AG08395 (cell line): ENCODE results near the gene APOL4.
"Not testable (repeated sequence)": the region's sequence is repeated elsewhere in the genome, so short reads cannot be mapped to it uniquely, and the experiment has no call there.

Source experiments
- DNase-seq: peaks from one replicate; pipeline ENCODE4 v3.0.0; 2012; ENCODE audit warnings: mixed read lengths, low spot score

APOL4 gene, protein sequence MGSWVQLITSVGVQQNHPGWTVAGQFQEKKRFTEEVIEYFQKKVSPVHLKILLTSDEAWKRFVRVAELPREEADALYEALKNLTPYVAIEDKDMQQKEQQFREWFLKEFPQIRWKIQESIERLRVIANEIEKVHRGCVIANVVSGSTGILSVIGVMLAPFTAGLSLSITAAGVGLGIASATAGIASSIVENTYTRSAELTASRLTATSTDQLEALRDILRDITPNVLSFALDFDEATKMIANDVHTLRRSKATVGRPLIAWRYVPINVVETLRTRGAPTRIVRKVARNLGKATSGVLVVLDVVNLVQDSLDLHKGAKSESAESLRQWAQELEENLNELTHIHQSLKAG

DNA sequence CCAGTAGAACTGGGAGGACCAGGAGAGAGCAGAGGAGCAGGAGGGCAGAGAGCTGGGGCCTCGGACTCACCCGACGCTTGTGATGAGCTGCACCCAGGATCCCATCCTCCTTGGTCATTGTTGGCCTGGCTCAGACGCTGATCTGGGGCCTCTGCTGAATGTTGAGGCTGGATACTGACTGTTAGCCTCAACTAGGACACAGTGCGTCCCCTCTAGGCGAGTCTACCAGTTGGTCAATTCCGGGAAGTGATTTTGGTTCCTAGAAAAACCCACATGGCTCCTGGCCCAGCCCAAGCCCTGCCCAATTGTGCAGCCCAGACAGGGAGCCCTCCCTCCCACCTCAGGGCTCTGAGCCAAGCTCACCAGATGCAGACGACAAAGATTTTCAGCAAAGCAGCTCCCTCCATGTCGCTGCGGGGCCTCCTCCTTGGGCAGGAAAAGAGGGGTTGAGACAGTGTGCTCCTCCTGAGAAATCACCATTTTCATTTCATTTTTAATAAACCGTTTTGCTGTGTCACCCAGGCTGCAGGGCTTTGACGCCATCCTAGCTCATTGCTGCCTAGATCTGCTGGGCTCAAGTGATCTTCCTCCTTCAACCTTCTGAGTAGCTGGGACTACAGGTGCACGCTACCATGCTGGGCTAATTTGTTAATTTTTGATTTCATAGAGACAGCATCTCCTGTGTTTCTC lies at the start of gene APOL4:
Gene APOL4, minus strand, starts transcription at position 180 of the 690 bp plus-strand sequence. Its CDS starts 75 bp downstream, at position 105.
- DNase-seq = peak; percentile 59

DNA sequence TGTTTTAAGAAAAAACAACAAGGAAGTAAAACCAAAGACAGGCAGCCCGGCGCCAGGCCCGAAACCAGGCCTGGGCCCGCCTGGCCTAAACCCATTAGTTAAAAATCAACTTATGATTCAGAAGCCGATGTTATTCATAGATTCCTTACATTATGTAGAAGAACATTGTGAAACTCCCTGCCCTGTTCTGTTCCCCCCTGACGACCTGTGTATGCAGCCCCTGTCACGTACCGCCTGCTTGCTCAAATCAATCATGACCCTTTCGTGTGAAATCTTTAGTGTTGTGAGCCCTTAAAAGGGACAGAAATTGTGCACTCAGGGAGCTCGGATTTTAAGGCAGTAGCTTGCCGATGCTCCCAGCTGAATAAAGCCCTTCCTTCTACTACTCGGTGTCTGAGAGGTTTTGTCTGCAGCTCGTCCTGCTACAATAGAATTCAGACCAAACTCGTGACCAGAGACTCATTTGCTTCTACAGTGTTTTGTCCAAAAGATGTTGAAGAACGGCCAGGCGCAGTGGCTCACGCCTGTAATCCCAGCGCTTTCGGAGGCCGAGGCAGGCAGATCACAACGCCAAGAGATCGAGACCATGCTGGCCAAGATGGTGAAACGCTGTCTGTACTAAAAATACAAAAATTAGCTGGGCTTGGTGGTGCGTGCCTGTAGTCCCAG lies 48.8 kb upstream of the APOL4 start:
- not testable (repeated sequence) for DNase-seq

DNA sequence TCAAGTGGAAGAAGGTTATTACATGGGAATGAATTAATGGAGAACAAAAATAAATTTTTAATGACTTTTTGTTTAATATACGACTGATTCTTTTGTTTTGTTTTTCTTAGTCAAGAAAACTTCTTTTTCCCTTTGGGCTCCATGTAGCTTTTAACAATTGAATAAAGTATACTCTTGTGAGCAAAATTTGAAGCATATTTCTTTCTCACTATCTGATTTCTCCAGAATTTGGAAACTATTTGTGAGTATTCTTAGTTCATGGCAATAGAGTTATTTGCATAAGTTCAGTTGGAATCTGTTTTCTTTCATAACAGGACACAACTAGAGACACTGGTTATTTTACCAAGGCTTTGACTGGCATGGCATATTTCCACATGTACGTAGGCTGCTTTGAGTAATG lies 47.6 kb upstream of the APOL4 start:
- no peak for DNase-seq

DNA sequence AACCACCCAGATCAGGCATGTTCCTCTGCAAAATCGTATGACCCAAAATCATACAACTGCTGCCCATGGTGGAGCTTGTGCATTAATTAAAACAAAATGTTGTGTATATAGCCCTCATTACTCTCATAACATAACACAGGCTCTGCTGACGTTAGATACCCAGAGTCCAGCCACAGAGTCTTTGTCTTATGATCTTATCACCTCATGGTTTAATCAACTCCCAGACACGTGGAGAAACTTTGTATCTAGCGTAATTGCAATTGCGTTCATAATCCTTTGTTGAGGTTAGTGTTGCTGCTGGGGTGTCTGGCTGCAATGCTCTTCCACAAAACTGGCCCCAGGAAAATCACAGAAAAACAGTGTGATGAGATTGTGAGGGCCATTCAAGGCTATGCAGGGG lies 46.3 kb upstream of the APOL4 start:
- no peak for DNase-seq

DNA sequence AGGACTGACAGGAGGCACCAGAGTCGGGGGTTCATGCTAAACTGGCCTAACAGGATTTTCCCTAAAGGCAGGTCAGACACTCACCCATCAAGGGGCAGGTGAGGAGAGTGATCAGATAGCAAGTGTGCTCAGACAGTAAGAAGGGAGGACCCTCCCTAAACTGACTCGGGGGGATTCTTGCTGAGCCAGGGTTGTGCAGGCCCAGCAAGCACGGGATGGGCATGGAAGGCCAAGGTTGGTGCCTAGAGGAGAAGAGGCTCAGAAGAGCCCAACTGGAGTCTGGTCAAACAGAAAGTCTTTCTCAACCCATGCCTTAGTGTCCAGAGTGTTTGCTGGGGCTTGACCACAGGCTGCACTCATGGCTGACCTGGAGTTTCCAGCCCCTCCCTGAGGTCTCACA lies 45.1 kb upstream of the APOL4 start:
- no peak for DNase-seq

DNA sequence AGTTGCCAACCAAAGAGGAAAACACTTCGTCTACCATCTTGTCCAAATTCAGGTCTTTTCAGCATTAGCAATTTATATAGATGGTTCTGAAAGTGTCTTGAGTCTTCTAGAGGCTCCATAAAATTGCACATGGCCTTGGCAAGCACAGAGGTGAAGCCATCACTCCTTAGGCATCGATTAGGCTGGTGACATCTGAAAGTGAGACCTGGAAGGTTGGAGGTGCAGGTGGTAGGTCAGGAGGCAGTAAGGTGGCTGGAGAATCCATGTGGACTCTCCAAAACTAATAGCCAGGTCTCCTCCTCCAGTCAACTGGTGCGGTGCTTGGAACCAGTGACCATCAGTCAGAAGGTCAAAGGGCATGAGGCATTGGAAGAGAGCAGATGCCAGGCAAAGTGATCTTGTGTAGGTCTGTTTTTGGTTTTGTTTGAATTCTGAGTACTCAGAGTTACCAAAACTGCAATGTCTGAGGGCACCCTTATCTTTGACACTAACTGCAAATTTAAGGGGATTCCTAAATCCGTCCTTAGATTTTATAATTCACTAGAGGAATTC lies 44.3 kb upstream of the APOL4 start:
- no peak for DNase-seq

DNA sequence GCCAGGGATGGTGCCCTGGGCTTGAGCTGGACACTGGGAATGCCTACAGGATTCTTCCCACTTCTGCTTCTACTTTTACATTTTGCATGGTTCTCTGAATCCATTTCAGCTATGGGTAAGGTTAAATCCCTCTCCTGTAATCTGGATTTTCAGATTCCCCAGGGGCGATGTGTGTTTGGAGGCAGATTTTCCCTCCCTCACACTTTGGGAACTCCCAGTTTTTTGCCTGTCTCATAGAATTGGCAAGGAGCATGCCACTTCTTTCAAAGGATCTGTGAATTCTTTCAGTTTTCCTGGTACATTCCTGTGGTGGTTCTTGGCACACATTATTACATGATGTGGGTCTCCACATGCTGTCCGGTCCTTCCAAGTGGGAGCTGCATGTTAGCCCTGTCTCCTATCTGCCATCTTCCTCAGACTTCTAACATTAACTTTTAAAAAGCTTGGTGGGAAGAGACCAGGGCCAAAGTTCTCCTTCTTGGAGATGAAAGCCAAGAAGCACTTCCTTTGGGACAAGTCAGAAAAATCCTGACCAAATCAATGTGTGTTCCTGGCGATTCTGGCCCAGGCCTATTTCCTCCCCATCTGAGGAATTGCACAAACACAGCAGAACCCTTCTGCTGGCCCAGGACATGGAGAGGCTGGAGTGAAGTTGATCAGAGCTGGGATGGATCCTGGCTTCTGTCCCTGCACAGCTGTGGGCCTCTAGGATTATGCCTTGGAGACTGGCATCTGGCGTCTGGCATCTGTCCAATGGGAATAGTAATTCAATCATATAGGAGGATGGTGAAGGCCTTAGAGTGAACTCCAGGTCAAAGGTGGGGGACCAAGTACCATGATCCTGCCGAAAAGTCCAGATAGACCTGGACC lies 43.1 kb upstream of the APOL4 start:
- peak; percentile 38 for DNase-seq

DNA sequence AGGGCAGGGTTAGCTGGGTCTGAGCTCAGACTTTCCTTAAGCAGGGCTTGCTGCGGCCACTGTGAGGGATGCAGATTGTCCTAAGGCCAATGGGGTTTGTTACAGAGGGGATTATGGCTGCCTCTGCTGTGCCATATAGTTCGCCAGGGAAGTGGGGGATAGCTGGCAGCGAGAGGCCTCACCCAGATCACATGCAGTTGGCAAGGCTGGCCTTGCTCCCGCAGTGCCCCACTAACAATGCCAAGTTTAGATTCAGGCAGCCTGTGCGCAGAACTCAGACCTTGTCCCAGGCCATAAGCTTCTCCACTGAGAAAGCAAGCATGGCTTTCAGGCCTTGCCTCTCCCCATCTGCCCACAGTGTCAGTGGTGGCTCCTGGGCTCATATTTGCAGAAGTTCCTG lies 42.4 kb upstream of the APOL4 start:
- no peak for DNase-seq

DNA sequence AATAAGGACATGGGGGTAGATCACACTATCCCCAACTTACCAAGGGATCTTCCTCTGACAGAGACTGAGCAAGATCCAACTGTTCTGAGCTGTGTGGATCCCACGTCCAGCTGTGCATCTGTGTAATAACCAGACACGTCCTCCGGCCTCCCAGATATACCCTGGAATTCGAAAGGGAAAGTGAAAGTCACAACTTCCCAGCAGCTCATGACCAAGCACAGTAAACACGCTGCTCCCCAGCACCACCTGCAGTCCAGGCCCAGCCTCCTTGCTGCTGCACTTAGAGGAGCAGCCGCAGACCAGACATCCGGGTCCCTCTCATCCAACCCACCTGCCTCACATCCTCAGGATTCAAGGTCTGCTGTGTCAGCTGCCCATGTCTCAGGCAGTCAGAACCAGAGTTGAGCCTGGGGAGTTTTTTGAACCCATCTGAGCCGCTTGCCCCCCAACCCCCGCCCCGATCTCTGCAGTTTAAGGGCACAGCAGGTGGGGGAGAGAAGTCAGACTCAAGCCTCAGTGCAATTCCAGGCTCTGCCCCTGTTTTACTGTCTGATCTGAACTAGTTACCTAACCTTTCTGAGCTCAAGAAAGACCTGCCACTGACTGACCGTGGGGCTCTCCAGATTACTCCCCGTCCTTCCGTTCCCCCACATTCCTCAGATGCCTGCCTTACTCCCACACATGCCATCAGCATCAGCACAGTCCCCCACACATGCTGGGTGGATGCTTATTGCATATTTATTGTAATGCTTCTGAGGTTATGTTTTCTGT lies 38.0 kb upstream of the APOL4 start, which contains the start of gene APOL2:
Gene APOL2, minus strand, starts transcription at position 127 of the 771 bp plus-strand sequence. CDS start 6,365 bp downstream, outside the sequence.
- peak; percentile 93 for DNase-seq

DNA sequence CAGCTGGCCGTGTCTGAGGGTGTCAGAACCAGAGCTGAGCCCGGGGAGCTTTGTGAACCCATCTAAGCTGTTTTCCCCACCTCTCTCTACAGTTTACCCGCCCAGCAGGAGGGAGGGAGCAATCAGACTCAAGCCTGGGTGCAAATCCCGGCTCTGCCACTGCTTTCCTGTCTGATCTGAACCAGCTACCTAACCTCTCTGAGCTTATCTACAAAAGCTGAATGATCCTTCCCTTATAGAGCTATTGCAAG lies 37.5 kb upstream of the APOL4 start:
- no peak for DNase-seq

DNA sequence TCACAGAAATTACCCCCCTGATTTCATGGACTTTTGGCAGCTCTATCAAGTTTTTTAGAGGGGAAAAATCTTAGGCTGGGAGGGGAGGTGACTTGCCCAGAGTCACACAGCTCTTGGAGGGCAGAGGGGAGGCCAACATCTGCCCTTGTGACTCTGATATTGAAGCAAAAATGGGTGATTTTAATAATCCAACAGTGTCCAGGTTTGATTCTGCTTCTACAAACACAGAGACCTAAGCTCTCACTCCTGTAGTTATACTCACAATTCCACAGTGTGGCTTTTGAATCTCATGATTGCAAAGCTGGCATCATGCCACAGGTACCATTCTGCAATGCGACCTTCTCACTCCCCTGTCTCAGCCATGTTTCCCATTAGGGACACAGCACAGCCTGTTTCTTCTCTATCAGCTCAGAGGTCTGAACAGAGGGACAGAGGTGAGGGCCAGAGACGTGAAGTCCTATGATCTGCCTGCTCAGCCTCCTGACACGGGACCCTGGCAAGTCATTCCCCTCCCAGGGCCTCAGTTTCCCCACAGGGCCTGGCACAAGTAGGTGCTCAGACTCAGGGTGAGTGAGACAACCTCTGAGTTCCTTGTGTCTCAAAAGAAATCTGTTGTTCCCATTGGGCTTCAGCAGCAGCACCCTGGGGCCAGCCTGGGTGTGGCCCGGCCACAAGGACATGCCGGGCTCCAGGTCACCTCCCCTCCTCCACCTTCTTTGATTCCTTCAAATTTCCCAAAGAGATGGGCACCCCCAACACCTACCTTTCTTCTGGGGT lies 37.0 kb upstream of the APOL4 start:
- DNase-seq = no peak

DNA sequence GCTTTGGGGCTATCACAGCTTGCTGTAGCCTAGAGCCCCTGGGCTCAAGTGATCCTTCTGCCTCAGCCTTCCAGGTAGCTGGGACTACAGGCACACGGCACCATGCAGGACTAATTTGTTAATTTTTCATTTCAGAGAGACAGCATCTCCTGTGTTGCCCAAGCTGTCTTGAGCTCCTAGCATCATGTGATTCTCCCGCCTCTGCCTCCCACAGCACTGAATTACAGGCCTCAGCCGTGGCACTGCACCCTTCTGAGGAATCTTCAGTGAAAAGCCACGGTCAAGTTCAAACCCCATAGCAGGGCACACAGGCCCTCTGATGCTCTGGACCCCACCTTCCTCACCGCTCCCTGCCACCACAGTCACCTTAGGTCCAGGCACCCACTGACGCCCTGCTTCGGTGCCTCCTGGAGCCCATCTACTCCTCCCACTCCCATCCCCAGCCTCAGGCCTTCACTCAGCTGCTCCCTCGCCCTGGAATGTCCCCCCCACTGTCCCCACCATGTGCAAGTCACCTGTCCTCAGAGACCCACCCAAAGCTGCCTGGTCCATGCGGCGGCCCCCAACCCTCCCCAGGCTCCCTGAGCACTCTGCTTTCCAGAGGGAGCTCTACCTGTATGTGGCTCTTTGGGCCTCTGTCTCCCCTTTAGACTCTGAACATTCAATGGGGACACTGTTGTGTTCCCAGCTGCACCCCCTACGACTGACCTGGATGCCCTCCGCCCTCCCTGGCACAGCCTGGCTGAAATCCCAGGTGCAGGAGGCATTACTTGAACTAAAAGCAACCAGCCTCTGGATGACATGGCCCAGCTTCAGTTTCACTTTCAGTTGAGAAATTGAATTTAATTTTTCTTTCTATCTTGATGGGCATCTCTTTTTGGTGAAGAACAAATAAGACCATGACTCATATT lies 36.1 kb upstream of the APOL4 start:
- no peak for DNase-seq

DNA sequence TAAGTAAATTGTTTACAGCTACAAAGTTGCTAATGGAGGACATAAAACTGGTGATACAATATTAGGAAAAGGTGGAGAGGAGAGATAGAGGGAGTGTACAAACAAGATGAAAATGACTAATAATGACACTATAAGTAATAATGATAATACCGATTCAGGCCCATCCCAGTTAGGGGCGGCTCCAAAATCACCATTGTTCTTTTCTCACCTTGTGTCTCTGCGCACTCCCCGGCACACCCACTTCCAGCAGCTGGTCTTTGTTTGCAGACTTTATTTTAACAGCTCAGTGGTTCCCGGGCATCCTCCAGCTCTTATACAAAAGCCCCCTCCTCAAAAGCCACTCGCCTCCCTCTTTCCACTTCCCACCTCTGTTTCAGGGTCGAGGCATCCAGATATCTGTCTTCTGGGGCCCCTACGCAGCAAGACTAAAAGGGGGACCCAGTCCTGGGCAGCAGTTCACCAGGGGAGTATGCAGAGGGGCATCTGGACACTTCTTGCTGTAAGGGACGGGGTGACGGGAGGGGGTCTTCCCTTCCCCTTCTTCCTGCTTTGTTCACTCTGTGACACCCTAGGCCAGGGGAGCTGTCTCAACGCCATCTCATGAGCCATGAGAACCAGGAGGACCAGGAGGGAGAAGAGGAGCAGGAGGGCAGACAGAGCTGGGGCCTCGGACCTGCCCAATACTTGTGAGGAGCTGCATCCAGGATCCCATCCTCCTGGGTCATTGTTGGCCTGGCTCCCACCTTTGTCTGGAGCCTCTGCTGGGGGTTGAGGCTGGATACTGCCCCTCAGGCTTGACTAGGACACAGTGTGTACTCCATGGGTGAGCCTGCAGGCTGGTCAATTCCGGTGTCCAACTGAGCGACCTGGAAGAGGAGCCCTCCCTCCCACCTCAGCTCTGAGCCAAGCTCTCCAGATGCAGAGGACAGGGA lies 35.0 kb upstream of the APOL4 start:
- no peak for DNase-seq

DNA sequence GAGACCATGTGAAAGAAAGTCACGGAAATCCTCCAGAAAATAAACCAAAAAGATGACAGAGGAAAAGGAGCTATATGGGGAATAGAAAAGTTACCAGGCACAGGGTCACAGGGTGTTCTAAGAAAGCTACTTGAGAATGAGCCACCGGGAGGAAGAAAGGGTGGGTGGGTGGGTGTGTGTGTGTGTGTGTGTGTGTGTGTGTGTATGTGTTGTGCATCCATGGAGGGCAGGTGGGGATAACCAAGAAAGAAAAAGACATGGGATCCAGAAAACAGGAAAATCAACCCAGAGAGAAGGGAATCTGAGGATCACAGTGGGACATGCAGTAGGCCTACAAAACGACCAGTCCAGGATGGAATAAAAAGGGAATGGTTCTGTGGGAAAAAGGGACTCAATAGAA lies 34.0 kb upstream of the APOL4 start:
- no peak for DNase-seq

DNA sequence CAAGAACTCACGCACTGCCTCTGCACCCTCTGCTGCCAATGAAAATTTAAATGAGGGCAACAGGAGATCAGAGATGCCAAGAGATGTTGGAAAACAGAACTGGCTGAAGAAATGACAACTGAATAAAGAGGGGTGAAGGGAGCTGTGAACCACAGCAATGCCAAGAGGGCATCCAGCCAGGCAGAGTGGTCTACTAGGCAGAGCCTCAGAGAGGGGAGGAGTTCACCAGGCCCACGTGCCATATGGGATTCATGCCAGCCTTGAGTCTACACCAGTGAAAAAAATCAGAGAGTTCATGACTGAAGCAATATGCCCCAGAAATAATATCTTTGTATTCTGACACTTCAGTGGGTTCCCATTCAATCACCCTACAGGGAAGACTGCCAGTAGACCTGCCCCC lies 33.3 kb upstream of the APOL4 start:
- no peak for DNase-seq

DNA sequence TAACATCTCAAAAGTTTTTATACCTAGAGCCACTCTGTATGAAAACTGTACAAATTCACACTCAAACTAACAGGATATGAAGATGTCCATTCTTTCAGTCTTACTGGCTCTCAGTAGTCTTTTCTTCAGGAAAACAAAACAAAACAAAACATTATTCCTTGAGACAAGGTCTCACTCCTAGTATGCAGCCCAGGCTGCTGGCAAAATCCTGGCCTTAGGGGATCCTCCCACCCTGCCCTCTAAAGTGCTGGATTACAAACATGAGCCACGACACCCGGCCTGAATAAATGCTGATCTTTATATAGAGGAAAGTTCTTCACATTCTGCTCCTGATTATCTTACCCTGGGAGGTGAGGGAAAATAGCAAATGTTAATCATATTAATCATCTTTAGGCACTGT lies 32.6 kb upstream of the APOL4 start:
- DNase-seq = no peak

DNA sequence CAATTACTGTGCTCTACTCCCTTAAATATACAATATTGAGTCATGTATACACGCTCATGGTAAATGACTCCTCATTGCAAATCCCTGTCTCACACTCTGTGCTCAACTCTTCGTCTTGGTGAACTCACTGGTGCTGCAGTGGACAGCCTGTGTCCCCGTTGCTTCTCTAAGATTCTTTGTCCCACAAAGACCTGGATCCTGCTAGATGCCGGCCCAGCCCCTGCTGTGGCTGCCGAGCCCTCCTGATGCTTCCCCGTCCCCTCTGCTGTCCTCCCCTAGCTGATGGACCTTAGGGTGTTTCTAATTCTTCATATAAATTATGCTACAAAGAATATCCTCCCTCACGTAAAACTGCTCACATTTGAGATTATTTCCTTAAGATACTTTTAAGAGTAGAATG lies 32.2 kb upstream of the APOL4 start:
- DNase-seq = no peak

DNA sequence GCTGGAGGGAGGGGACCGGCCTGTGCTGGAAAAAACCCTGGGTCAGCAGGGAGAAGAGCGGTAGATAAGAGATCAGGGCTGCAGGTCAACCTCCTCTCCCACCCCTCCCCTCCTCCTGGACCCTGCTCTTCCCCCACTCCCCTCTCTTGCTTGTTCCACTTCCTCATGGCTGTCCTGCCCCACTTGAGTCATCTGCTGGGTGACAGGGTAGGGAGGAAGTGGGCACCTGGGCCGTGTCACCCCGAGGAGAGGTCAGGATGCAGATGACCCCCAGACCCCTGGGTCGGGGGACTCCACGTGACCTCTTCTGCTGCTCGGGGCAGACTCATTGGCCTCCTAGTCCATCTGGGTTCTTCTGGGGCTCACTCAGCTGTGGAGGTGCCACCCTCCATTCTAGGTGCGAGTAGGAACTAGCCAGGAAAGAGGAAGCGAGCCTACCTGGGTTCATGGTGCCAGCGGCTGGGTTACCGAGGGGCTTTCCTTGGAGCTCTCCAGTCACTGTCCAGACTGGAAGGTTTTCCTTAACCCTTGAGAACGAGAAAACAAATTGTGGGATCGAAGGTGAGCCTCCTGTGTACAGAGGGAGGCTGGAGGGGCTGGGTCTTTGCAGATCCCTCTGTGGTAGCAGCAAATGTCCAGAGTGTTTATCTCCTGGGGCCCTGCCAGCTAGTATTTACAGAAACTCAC lies 31.2 kb upstream of the APOL4 start:
- DNase-seq = no peak
